SU-DHL-6 (cell line): ENCODE results near the gene NLRP13.

Experiments
- H2AFZ ChIP-seq: fragments of 200-600 bp; sonication (generic); 2 replicates; pipeline ENCODE4 v1.6.1; 2014; ENCODE audit warnings: low read depth, mild to moderate bottlenecking, moderate library complexity, mixed read lengths, antibody characterized with exemption, low read length; ENCODE audit not compliant: severe bottlenecking
- H3F3A ChIP-seq: fragments of 200-600 bp; shearing (Covaris generic); 2 replicates; pipeline ENCODE4 v1.6.0; 2016; ENCODE audit warnings: antibody characterized with exemption, mild to moderate bottlenecking; ENCODE audit not compliant: insufficient read depth
- H3K27ac ChIP-seq: fragments of 200-600 bp; sonication (generic); 2 replicates; pipeline ENCODE4 v1.5.1; 2016; ENCODE audit warnings: low read depth, mild to moderate bottlenecking, low read length, moderate library complexity, mixed read lengths
- H3K27me3 ChIP-seq: fragments of 200-600 bp; sonication (generic), shearing (Covaris generic); 2 replicates; pipeline ENCODE4 v1.6.0; 2014; ENCODE audit warnings: mild to moderate bottlenecking, low read length
- H3K36me3 ChIP-seq: fragments of 200-600 bp; sonication (generic); 2 replicates; pipeline ENCODE4 v1.6.1; 2014; ENCODE audit warnings: mild to moderate bottlenecking, low read length, mixed read lengths
- H3K4me2 ChIP-seq: fragments of 300-600, 200-600 bp; shearing (Covaris generic), sonication (generic); 2 replicates; pipeline ENCODE4 v1.6.0; 2014; ENCODE audit warnings: low read length, low read depth, mild to moderate bottlenecking; ENCODE audit not compliant: poor library complexity, severe bottlenecking
- H3K4me3 ChIP-seq: fragments of 200-600 bp; sonication (generic); 2 replicates; pipeline ENCODE4 v1.5.1; 2014; ENCODE audit warnings: antibody characterized with exemption, low read length, mild to moderate bottlenecking, mixed read lengths; ENCODE audit not compliant: insufficient read depth, poor library complexity, severe bottlenecking
- H3K79me2 ChIP-seq: fragments of 200-600 bp; sonication (generic); 2 replicates; pipeline ENCODE4 v1.6.1; 2014; ENCODE audit warnings: mild to moderate bottlenecking, low read length, moderate library complexity; ENCODE audit not compliant: insufficient read depth
- H3K9ac ChIP-seq: fragments of 200-600 bp; sonication (generic); 2 replicates; pipeline ENCODE4 v1.7.0; 2014; ENCODE audit warnings: mild to moderate bottlenecking, low read length
- H3K9me2 ChIP-seq: fragments of 200-600 bp; sonication (generic); replicated peaks from 2 replicates; pipeline ENCODE4 v1.6.1; 2014; ENCODE audit warnings: low read length; ENCODE audit not compliant: insufficient read depth
- H3K9me3 ChIP-seq: fragments of 200-600 bp; sonication (generic); 2 replicates; pipeline ENCODE4 v1.6.1; 2014; ENCODE audit warnings: low read length, mixed read lengths; ENCODE audit not compliant: insufficient read depth
- H4K20me1 ChIP-seq: fragments of 200-600 bp; sonication (generic); 2 replicates; pipeline ENCODE4 v1.6.1; 2014; ENCODE audit warnings: low read depth, mild to moderate bottlenecking, antibody characterized with exemption, low read length, moderate library complexity, mixed read lengths
- EZH2phosphoT487 ChIP-seq: fragments of 200-600 bp; sonication (generic), shearing (Covaris generic); conservative IDR thresholded peaks from 2 replicates; pipeline ENCODE4 v1.6.1; 2018; ENCODE audit warnings: mild to moderate bottlenecking, antibody characterized with exemption, low read length, moderate library complexity, mixed read lengths
- TF ChIP-seq, protein P1 (sequence below): fragments of 200-600 bp; sonication (generic); IDR thresholded peaks from one replicate; pipeline ENCODE4 v1.5.1; 2017; ENCODE audit warnings: antibody characterized with exemption, mild to moderate bottlenecking, low read length, moderate library complexity; ENCODE audit not compliant: insufficient read depth, poor library complexity, severe bottlenecking

The NLRP13 gene

GRCh38 chr19:55909801-55910200 lies 22.3 kb downstream of the NLRP13 start:
- H3K36me3 ChIP-seq = no peaks in the 10 kb centered on the region
- H4K20me1 ChIP-seq = no peaks in the 10 kb centered on the region
- H3K27ac ChIP-seq = no peak overlapping the region
- H3K27me3 ChIP-seq = no peaks in the 10 kb centered on the region
- no peak overlapping the region for H2AFZ ChIP-seq
- H3K4me2 ChIP-seq = no peak overlapping the region
- H3K9me3 ChIP-seq = no peaks in the 10 kb centered on the region
- no peak for TF ChIP-seq EZH2phosphoT487
- TF ChIP-seq, protein P1, sequence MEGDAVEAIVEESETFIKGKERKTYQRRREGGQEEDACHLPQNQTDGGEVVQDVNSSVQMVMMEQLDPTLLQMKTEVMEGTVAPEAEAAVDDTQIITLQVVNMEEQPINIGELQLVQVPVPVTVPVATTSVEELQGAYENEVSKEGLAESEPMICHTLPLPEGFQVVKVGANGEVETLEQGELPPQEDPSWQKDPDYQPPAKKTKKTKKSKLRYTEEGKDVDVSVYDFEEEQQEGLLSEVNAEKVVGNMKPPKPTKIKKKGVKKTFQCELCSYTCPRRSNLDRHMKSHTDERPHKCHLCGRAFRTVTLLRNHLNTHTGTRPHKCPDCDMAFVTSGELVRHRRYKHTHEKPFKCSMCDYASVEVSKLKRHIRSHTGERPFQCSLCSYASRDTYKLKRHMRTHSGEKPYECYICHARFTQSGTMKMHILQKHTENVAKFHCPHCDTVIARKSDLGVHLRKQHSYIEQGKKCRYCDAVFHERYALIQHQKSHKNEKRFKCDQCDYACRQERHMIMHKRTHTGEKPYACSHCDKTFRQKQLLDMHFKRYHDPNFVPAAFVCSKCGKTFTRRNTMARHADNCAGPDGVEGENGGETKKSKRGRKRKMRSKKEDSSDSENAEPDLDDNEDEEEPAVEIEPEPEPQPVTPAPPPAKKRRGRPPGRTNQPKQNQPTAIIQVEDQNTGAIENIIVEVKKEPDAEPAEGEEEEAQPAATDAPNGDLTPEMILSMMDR = no peak
- H3F3A ChIP-seq = no peaks in the 10 kb centered on the region
- H3K79me2 ChIP-seq = no peaks in the 10 kb centered on the region
- no peak overlapping the region for H3K9ac ChIP-seq
- H3K4me3 ChIP-seq = no peak overlapping the region
- H3K9me2 ChIP-seq = no peaks in the 10 kb centered on the region

- Histone ChIP-seq H4K20me1 (no peaks in the 10 kb centered on the region), H3F3A (no peaks in the 10 kb centered on the region), H3K9ac (no peak overlapping the region), H3K9me2 (no peaks in the 10 kb centered on the region), H3K4me2 (no peak overlapping the region), H3K27ac (no peak overlapping the region), H3K9me3 (no peaks in the 10 kb centered on the region), H2AFZ (no peak overlapping the region), H3K27me3 (no peaks in the 10 kb centered on the region), H3K36me3 (no peaks in the 10 kb centered on the region), H3K79me2 (no peaks in the 10 kb centered on the region), H3K4me3 (no peak overlapping the region)
- TF ChIP-seq, protein P1 = no peak
- TF ChIP-seq EZH2phosphoT487 = no peak
Observed at GRCh38 chr19:55907746-55908145, 24.4 kb downstream of the NLRP13 start.

DNA sequence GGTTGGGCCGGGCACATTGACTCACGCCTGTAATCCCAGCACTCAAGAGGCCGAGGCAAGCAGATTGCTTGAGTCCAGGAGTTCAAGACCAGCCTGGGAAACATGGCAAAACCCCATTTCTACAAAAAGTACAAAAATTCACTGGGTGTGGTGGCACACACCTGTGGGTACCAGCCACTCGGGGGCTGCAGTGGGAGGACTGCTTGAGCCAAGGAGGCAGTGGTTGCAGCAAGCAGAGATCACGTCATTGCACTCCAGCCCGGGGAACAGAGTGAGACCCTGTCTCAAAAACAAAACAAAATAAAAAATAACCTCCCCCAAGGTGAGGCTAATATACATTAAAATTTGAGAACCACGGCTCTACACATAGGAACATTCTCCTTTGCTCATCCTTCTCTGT lies 24.9 kb downstream of the NLRP13 start:
- Histone ChIP-seq H3K9me3 (no peaks in the 10 kb centered on the region), H3F3A (no peaks in the 10 kb centered on the region), H3K27ac (no peak overlapping the region), H3K79me2 (no peaks in the 10 kb centered on the region), H3K9me2 (no peaks in the 10 kb centered on the region), H3K4me2 (no peak overlapping the region), H3K27me3 (no peaks in the 10 kb centered on the region), H4K20me1 (no peaks in the 10 kb centered on the region), H3K36me3 (no peaks in the 10 kb centered on the region), H3K9ac (no peak overlapping the region), H2AFZ (no peak overlapping the region), H3K4me3 (no peak overlapping the region)
- TF ChIP-seq, protein P1 = no peak
- TF ChIP-seq EZH2phosphoT487 = no peak
